Measurements from ENCODE around the gene CDH4. TPM values are rescaled to one million over a fixed set of nuclear protein-coding genes. Genes with fewer than 3 reads are reported as not detected.

CDH4 gene
- total RNA-seq, 1 experiment from 2014 or later: not detected

DNA sequence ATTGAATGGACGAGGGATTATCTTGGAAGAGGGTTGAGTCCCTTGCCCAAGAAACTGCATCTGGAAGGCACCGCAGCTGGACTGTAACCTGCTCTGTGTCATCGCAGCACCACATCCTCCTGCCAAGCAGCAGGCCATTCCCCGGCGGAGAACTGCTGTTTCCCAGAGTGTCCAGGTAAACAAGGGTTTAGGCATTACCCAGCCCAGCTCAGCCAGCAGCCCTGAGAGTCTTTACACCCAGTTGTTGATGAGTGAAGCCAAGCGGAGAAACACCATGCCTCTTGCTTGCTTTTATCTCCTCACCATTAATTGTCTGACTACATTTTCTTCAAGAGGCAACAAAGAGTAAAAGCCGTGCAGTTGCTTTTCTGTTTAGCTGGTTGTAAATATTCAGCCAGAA lies 104.1 kb downstream of the CDH4 start:
- no peaks in the 10 kb centered on the region for H3K9me3 ChIP-seq (ENCODE audit: low read length)
- H3K4me1 ChIP-seq (ENCODE audit: low read length): no peaks in the 10 kb centered on the region
- H3K79me2 ChIP-seq (ENCODE audit: low read length): no peaks in the 10 kb centered on the region
- no peaks in the 10 kb centered on the region for H3K36me3 ChIP-seq (ENCODE audit: insufficient read depth, low read length)
- DNase-seq: no peak
- H3K27me3 ChIP-seq (ENCODE audit: low read length): no peaks in the 10 kb centered on the region
- H3K9ac ChIP-seq (ENCODE audit: low read length): no peak overlapping the region
- H3K4me3 ChIP-seq (ENCODE audit: low read length): no peak overlapping the region
- H3K27ac ChIP-seq (ENCODE audit: low read length): no peak overlapping the region
- no peak overlapping the region for H3K4me2 ChIP-seq (ENCODE audit: low read depth, low read length, poor library complexity, severe bottlenecking)
- no peaks in the 10 kb centered on the region for H3K9me2 ChIP-seq (replicated peaks; ENCODE audit: insufficient read depth, low read length)
- no peaks in the 10 kb centered on the region for H4K20me1 ChIP-seq (ENCODE audit: insufficient read depth, low read depth, low read length)
- H2AFZ ChIP-seq (ENCODE audit: low read length): no peak overlapping the region

DNA sequence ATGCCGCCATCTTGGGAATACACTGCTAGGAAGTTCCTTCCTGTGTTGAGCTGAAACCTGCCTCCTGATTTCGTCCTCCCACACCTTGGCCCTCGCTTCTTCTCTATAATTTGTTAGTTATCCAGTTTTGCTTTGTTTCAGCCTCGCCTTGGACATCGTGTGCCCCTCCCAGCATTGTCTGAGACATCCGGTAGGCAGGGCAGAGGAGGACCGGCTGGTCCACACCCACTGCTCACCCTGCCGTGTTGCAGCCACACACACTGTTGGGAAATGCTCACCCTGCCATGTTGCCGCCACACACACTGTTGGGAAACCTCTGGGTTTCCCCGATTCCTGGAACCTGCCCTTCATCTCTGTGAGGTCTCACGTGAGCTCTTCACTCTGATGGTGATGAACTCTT lies 105.1 kb downstream of the CDH4 start:
- no peaks in the 10 kb centered on the region for H3K36me3 ChIP-seq (ENCODE audit: insufficient read depth, low read length)
- no peaks in the 10 kb centered on the region for H3K79me2 ChIP-seq (ENCODE audit: low read length)
- no peak overlapping the region for H3K9ac ChIP-seq (ENCODE audit: low read length)
- no peaks in the 10 kb centered on the region for H3K27me3 ChIP-seq (ENCODE audit: low read length)
- no peaks in the 10 kb centered on the region for H4K20me1 ChIP-seq (ENCODE audit: insufficient read depth, low read depth, low read length)
- H2AFZ ChIP-seq (ENCODE audit: low read length): no peak overlapping the region
- no peak overlapping the region for H3K27ac ChIP-seq (ENCODE audit: low read length)
- DNase-seq: no peak
- H3K9me2 ChIP-seq (replicated peaks; ENCODE audit: insufficient read depth, low read length): no peaks in the 10 kb centered on the region
- no peak overlapping the region for H3K4me3 ChIP-seq (ENCODE audit: low read length)
- H3K4me1 ChIP-seq (ENCODE audit: low read length): no peaks in the 10 kb centered on the region
- no peak overlapping the region for H3K4me2 ChIP-seq (ENCODE audit: low read depth, low read length, poor library complexity, severe bottlenecking)
- H3K9me3 ChIP-seq (ENCODE audit: low read length): no peaks in the 10 kb centered on the region

- H3K9ac ChIP-seq (ENCODE audit: low read length): no peak overlapping the region
- H3K27me3 ChIP-seq (ENCODE audit: low read length): no peaks in the 10 kb centered on the region
- no peak for DNase-seq
- H3K36me3 ChIP-seq (ENCODE audit: insufficient read depth, low read length): no peaks in the 10 kb centered on the region
- no peaks in the 10 kb centered on the region for H4K20me1 ChIP-seq (ENCODE audit: insufficient read depth, low read depth, low read length)
- H2AFZ ChIP-seq (ENCODE audit: low read length): no peak overlapping the region
- H3K79me2 ChIP-seq (ENCODE audit: low read length): no peaks in the 10 kb centered on the region
- no peaks in the 10 kb centered on the region for H3K9me3 ChIP-seq (ENCODE audit: low read length)
- no peak overlapping the region for H3K4me3 ChIP-seq (ENCODE audit: low read length)
- H3K27ac ChIP-seq (ENCODE audit: low read length): no peak overlapping the region
- no peak overlapping the region for H3K4me2 ChIP-seq (ENCODE audit: low read depth, low read length, poor library complexity, severe bottlenecking)
- H3K4me1 ChIP-seq (ENCODE audit: low read length): no peaks in the 10 kb centered on the region
- no peaks in the 10 kb centered on the region for H3K9me2 ChIP-seq (replicated peaks; ENCODE audit: insufficient read depth, low read length)
Observed at GRCh38 chr20:61359254-61359653, 107.2 kb downstream of the CDH4 start.

DNA sequence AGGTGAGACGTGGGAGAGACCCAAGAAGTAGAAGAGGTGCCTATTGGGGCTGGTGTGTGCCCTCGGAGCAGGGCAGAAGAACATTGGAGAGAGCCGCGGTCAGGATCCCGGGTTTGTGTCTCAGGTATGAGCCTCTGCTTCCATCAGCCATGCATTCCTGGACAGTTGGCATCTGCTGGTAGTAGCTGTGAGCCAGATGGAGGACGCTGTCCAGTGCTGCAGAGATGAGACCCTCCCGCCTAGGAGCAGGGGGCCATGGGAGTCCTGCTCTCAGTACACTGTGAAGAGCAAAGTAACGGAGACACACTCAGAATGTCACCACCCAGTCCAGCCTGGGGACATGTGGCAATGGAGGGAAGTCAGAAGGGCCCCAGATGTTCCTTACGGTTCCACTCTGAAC lies 108.2 kb downstream of the CDH4 start:
- no peak overlapping the region for H3K9ac ChIP-seq (ENCODE audit: low read length)
- H3K9me2 ChIP-seq (replicated peaks; ENCODE audit: insufficient read depth, low read length): no peaks in the 10 kb centered on the region
- H2AFZ ChIP-seq (ENCODE audit: low read length): no peak overlapping the region
- no peaks in the 10 kb centered on the region for H3K79me2 ChIP-seq (ENCODE audit: low read length)
- no peak overlapping the region for H3K4me3 ChIP-seq (ENCODE audit: low read length)
- no peaks in the 10 kb centered on the region for H3K27me3 ChIP-seq (ENCODE audit: low read length)
- no peak overlapping the region for H3K27ac ChIP-seq (ENCODE audit: low read length)
- H3K36me3 ChIP-seq (ENCODE audit: insufficient read depth, low read length): no peaks in the 10 kb centered on the region
- DNase-seq: no peak
- H3K4me2 ChIP-seq (ENCODE audit: low read depth, low read length, poor library complexity, severe bottlenecking): no peak overlapping the region
- H3K4me1 ChIP-seq (ENCODE audit: low read length): no peaks in the 10 kb centered on the region
- H4K20me1 ChIP-seq (ENCODE audit: insufficient read depth, low read depth, low read length): no peaks in the 10 kb centered on the region
- H3K9me3 ChIP-seq (ENCODE audit: low read length): no peaks in the 10 kb centered on the region

- Histone ChIP-seq H3K4me1 (ENCODE audit: low read length) (no peaks in the 10 kb centered on the region), H3K4me3 (ENCODE audit: low read length) (no peak overlapping the region), H3K36me3 (ENCODE audit: insufficient read depth, low read length) (no peaks in the 10 kb centered on the region), H4K20me1 (ENCODE audit: insufficient read depth, low read depth, low read length) (no peaks in the 10 kb centered on the region), H3K79me2 (ENCODE audit: low read length) (no peaks in the 10 kb centered on the region), H3K4me2 (ENCODE audit: low read depth, low read length, poor library complexity, severe bottlenecking) (no peak overlapping the region), H2AFZ (ENCODE audit: low read length) (no peak overlapping the region), H3K27ac (ENCODE audit: low read length) (no peak overlapping the region), H3K27me3 (ENCODE audit: low read length) (no peaks in the 10 kb centered on the region), H3K9me2 (replicated peaks; ENCODE audit: insufficient read depth, low read length) (no peaks in the 10 kb centered on the region), H3K9ac (ENCODE audit: low read length) (no peak overlapping the region), H3K9me3 (ENCODE audit: low read length) (no peaks in the 10 kb centered on the region)
- DNase-seq: no peak
Observed at GRCh38 chr20:61360940-61361339, 108.9 kb downstream of the CDH4 start.

DNA sequence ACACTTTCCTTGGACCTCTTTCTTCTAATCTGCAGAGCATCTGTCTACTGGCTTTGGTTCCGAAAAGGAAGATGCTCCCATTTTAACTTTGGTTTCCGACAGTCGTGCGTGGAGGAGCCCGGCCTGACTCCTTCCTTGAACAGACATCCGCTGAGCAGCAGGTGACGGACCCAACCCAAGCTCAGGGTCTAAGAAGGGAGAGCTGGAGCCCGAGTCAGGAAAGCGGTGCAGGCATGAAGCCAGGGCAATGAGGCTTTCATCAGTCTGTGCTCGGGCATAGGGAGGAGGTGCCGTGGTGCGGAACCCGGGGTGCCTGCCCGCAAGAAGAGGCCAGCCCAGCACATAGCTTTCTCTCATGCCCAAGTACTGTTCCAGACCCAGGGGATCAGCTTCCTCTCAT lies 109.4 kb downstream of the CDH4 start:
- no peak overlapping the region for H3K4me3 ChIP-seq (ENCODE audit: low read length)
- H4K20me1 ChIP-seq (ENCODE audit: insufficient read depth, low read depth, low read length): no peaks in the 10 kb centered on the region
- no peak overlapping the region for H3K9ac ChIP-seq (ENCODE audit: low read length)
- H3K4me1 ChIP-seq (ENCODE audit: low read length): no peaks in the 10 kb centered on the region
- H2AFZ ChIP-seq (ENCODE audit: low read length): no peak overlapping the region
- H3K9me2 ChIP-seq (replicated peaks; ENCODE audit: insufficient read depth, low read length): no peaks in the 10 kb centered on the region
- H3K36me3 ChIP-seq (ENCODE audit: insufficient read depth, low read length): no peaks in the 10 kb centered on the region
- no peak overlapping the region for H3K4me2 ChIP-seq (ENCODE audit: low read depth, low read length, poor library complexity, severe bottlenecking)
- H3K27ac ChIP-seq (ENCODE audit: low read length): no peak overlapping the region
- H3K9me3 ChIP-seq (ENCODE audit: low read length): no peaks in the 10 kb centered on the region
- H3K27me3 ChIP-seq (ENCODE audit: low read length): no peaks in the 10 kb centered on the region
- no peak for DNase-seq
- H3K79me2 ChIP-seq (ENCODE audit: low read length): no peaks in the 10 kb centered on the region

DNA sequence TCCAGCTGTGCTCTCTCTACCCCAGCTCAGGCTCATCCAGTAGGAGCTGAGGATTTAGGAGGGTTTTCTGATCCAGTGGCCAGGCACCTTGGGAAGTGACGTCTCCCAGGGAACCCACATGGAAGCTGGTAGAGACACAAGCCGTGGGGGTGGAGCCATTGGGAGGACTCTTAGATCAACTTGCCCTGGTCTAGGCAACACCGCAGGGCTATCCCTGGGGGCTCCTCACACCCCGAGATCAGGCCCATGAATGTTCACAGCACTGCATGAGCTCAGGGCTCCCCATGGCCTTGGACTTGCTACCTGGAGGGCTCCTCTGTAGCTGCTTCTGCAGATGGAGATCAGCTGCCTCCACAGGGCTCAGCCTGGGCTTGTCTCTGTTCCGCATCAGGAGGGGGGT lies 112.1 kb downstream of the CDH4 start:
- Histone ChIP-seq H4K20me1 (ENCODE audit: insufficient read depth, low read depth, low read length) (no peaks in the 10 kb centered on the region), H3K79me2 (ENCODE audit: low read length) (no peaks in the 10 kb centered on the region), H2AFZ (ENCODE audit: low read length) (no peak overlapping the region), H3K9me3 (ENCODE audit: low read length) (no peaks in the 10 kb centered on the region), H3K27ac (ENCODE audit: low read length) (no peak overlapping the region), H3K9ac (ENCODE audit: low read length) (no peak overlapping the region), H3K9me2 (replicated peaks; ENCODE audit: insufficient read depth, low read length) (no peaks in the 10 kb centered on the region), H3K27me3 (ENCODE audit: low read length) (no peaks in the 10 kb centered on the region), H3K4me3 (ENCODE audit: low read length) (no peak overlapping the region), H3K4me2 (ENCODE audit: low read depth, low read length, poor library complexity, severe bottlenecking) (no peak overlapping the region), H3K36me3 (ENCODE audit: insufficient read depth, low read length) (no peaks in the 10 kb centered on the region), H3K4me1 (ENCODE audit: low read length) (no peaks in the 10 kb centered on the region)
- no peak for DNase-seq

DNA sequence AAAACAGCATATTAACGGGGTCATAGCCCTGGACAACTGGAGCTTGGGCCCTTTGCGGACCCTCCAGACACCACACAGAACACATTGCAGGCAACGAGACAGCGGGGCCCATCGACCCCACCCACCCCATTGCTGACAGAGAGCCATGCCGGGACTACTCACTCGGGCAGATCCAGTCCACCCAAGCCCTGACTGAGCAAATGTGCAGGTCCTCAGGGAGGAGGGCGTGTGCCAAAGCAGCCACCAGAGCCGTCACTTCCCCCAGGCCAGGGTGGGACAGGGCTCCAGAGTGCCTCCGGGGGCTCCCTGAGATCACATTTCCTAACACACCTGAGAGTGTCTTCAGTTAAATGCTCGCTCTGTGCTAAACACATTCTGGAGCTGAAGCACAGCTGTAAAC lies 114.9 kb downstream of the CDH4 start:
- H3K9me2 ChIP-seq (replicated peaks; ENCODE audit: insufficient read depth, low read length): no peaks in the 10 kb centered on the region
- no peak overlapping the region for H3K9ac ChIP-seq (ENCODE audit: low read length)
- no peak overlapping the region for H2AFZ ChIP-seq (ENCODE audit: low read length)
- DNase-seq: no peak
- no peaks in the 10 kb centered on the region for H3K9me3 ChIP-seq (ENCODE audit: low read length)
- H3K36me3 ChIP-seq (ENCODE audit: insufficient read depth, low read length): no peaks in the 10 kb centered on the region
- no peaks in the 10 kb centered on the region for H3K4me1 ChIP-seq (ENCODE audit: low read length)
- no peaks in the 10 kb centered on the region for H3K27me3 ChIP-seq (ENCODE audit: low read length)
- no peaks in the 10 kb centered on the region for H3K79me2 ChIP-seq (ENCODE audit: low read length)
- no peak overlapping the region for H3K4me3 ChIP-seq (ENCODE audit: low read length)
- no peak overlapping the region for H3K4me2 ChIP-seq (ENCODE audit: low read depth, low read length, poor library complexity, severe bottlenecking)
- no peak overlapping the region for H3K27ac ChIP-seq (ENCODE audit: low read length)
- no peaks in the 10 kb centered on the region for H4K20me1 ChIP-seq (ENCODE audit: insufficient read depth, low read depth, low read length)

All from Karpas-422 (cell line).